K562 (cell line): Measurements from ENCODE around the gene EML3. TPM values are rescaled to one million over a fixed set of nuclear protein-coding genes. Genes with fewer than 3 reads are reported as not detected.

ENCODE experiments used
- ARID1B ChIP-seq: fragments of 450-650 bp; IDR thresholded peaks from 2 replicates; pipeline ENCODE4 v1.6.1; 2016; ENCODE audit warnings: antibody characterized with exemption, mild to moderate bottlenecking, inconsistent platforms
- BRF1 ChIP-seq: IDR thresholded peaks from 3 replicates; pipeline ENCODE4 v1.6.1; 2011; ENCODE audit warnings: borderline replicate concordance, mild to moderate bottlenecking; ENCODE audit not compliant: insufficient read length; ENCODE audit errors: extremely low read depth
- CBX8 ChIP-seq: fragments of 200-600 bp; sonication (generic); IDR thresholded peaks from 2 replicates; pipeline ENCODE4 v1.6.1; 2012; ENCODE audit warnings: borderline replicate concordance, mixed run types, low read depth, mild to moderate bottlenecking, moderate library complexity, mixed read lengths, low read length, control low read depth, inconsistent platforms; ENCODE audit not compliant: poor library complexity, severe bottlenecking; ENCODE audit errors: extremely low read depth
- CREB3L1 ChIP-seq: fragments of 450-650 bp; IDR thresholded peaks from 2 replicates; pipeline ENCODE4 v1.6.1; 2014; ENCODE audit warnings: low read depth, mild to moderate bottlenecking, moderate library complexity, borderline replicate concordance
- DPF2 ChIP-seq: fragments of 450-650 bp; IDR thresholded peaks from 2 replicates; pipeline ENCODE4 v1.6.1; 2016
- FOXJ3 ChIP-seq: sonication (generic); formaldehyde crosslinking; IDR thresholded peaks from 2 replicates; pipeline ENCODE4 v1.4.0; 2020; ENCODE audit warnings: mild to moderate bottlenecking, missing genetic modification reagents
- GATA2 ChIP-seq: sonication (generic); formaldehyde crosslinking; IDR thresholded peaks from 2 replicates; pipeline ENCODE4 v1.4.0; 2020; ENCODE audit warnings: mild to moderate bottlenecking, missing genetic modification reagents
- HOXB6 ChIP-seq: fragments of 250-450 bp; sonication (Bioruptor Pico); IDR thresholded peaks from 2 replicates; pipeline ENCODE4 v1.5.1; 2022; ENCODE audit warnings: mild to moderate bottlenecking, borderline replicate concordance
- NFYB ChIP-seq: IDR thresholded peaks from 2 replicates; pipeline ENCODE4 v1.6.1; 2011; ENCODE audit warnings: mild to moderate bottlenecking, moderate library complexity; ENCODE audit not compliant: insufficient read length; ENCODE audit errors: extremely low read depth
- NR2C1 ChIP-seq, 2 experiments: fragments of 450-650 bp; IDR thresholded peaks; 2 replicates each; pipeline ENCODE4 v1.6.1; 2017; ENCODE audit warnings: mild to moderate bottlenecking in 2 of 2, antibody characterized with exemption in 1 of 2, inconsistent platforms in 1 of 2, missing compliant biosample characterization in 1 of 2, missing genetic modification characterization in 1 of 2
- NR2C2 ChIP-seq, 2 experiments: fragments of 200-800 bp in 1 of 2; sonication (Bioruptor generic) in 1 of 2; sonication (generic) in 1 of 2; formaldehyde crosslinking in 1 of 2; IDR thresholded peaks; 2 replicates each; pipeline versions ENCODE4 v1.6.1 to v1.8.0; 2016 to 2022; ENCODE audit warnings: mild to moderate bottlenecking in 1 of 2, missing compliant biosample characterization in 1 of 2, missing genetic modification characterization in 1 of 2, missing genetic modification reagents in 1 of 2
- NUFIP1 ChIP-seq: fragments of 450-650 bp; IDR thresholded peaks from 2 replicates; pipeline ENCODE4 v1.6.1; 2018; ENCODE audit not compliant: partially characterized antibody
- PHTF2 ChIP-seq: fragments of 250-450 bp; sonication (Bioruptor Pico); IDR thresholded peaks from 2 replicates; pipeline ENCODE4 v1.5.0; 2021; ENCODE audit warnings: mild to moderate bottlenecking
- POLR2AphosphoS5 ChIP-seq: IDR thresholded peaks from 2 replicates; pipeline ENCODE4 v1.6.1; 2011; ENCODE audit warnings: mild to moderate bottlenecking, low read depth, low read length, moderate library complexity; ENCODE audit not compliant: control insufficient read depth, insufficient read depth
- PRPF4 ChIP-seq: fragments of 200-400 bp; formaldehyde crosslinking; IDR thresholded peaks from one replicate; pipeline ENCODE4 v1.6.1; 2017; ENCODE audit warnings: low read length, low read depth, mild to moderate bottlenecking; ENCODE audit not compliant: insufficient read depth, poor library complexity, severe bottlenecking
- SOX6 ChIP-seq: fragments of 450-650 bp; IDR thresholded peaks from 2 replicates; pipeline ENCODE4 v1.6.1; 2014; ENCODE audit warnings: mild to moderate bottlenecking
- TEAD1 ChIP-seq, 2 experiments: fragments of 450-650 bp in 1 of 2; sonication (generic) in 1 of 2; formaldehyde crosslinking; IDR thresholded peaks; 2 replicates each; pipeline versions ENCODE4 v1.4.0 to v1.8.0; 2020 to 2022; ENCODE audit warnings: mild to moderate bottlenecking in 2 of 2, missing genetic modification reagents in 1 of 2
- ZBTB12 ChIP-seq: fragments of 250-450 bp; sonication (Bioruptor Pico); IDR thresholded peaks from 2 replicates; pipeline ENCODE4 v1.4.0; 2020
- ZNF324 ChIP-seq: fragments of 250-450 bp; sonication (Bioruptor Pico); IDR thresholded peaks from 2 replicates; pipeline ENCODE4 v1.4.0; 2020; ENCODE audit warnings: mild to moderate bottlenecking
- ZNF592 ChIP-seq: fragments of 450-650 bp; IDR thresholded peaks from 2 replicates; pipeline ENCODE4 v1.6.1; 2017; ENCODE audit warnings: antibody characterized with exemption, mild to moderate bottlenecking
- ZNF830 ChIP-seq: fragments of 250-450 bp; sonication (Bioruptor Pico); IDR thresholded peaks from 2 replicates; pipeline ENCODE4 v1.5.0; 2021; ENCODE audit warnings: mild to moderate bottlenecking
- polyA plus RNA-seq, 8 experiments: library from polyadenylated mRNA; depleted of rRNA in 4 of 8; stranded (reverse) in 5 of 8; unstranded in 3 of 8; fragments of >200 nt; fragmentation: Nextera tagmentation in 2 of 8; fragmentation: Illumina TruSeq in 1 of 8; extraction: Ambion mirVana in 2 of 8; extraction: Trizol in 1 of 8; gene quantifications; 2 replicates each; pipeline versions ENCODE4 v1.2.1 to v1.2.3, GENCODE V29; 2011 to 2014; ENCODE audit warnings: inconsistent platforms in 1 of 8, missing spikeins in 1 of 8
- total RNA-seq, 7 experiments: library from RNA; depleted of rRNA in 6 of 7; stranded (reverse); fragments of >200 nt in 6 of 7; fragmentation: Illumina TruSeq in 2 of 7; extraction: Trizol in 2 of 7; gene quantifications; 2 replicates each; pipeline versions ENCODE4 v1.2.1 to v1.2.3, GENCODE V29; 2011 to 2021; ENCODE audit warnings: low replicate concordance in 1 of 7

EML3 gene
- total and polyA plus RNA-seq, 9 of the 15 experiments (the other 6 are each of a cell fraction or from before 2014, with no cell fraction given) = 0.32 to 90.5 (median 26.4) TPM

- TF ChIP-seq ZNF592 (no peak), FOXJ3 (no peak), PHTF2 (CRISPR knock-in tag) (no peak), NR2C1 (IDR thresholded peaks at IDR 0.05) (no peak), NR2C1 (tag; IDR thresholded peaks at IDR 0.05) (no peak), NR2C2 (CRISPR knock-in tag; IDR thresholded peaks at IDR 0.05) (no peak), NR2C2 (tag; IDR thresholded peaks at IDR 0.05) (no peak), BRF1 (no peak), NFYB (no peak), ARID1B (0 out of 2 replicates have a peak, but pooled peaks have one; percentile 28), POLR2AphosphoS5 (no peak), DPF2 (peak; percentile 70), ZNF830 (CRISPR knock-in tag) (no peak), ZNF324 (CRISPR knock-in tag) (no peak), SOX6 (no peak), HOXB6 (CRISPR knock-in tag) (no peak), NUFIP1 (no peak), GATA2 (CRISPR knock-in tag) (no peak), CREB3L1 (0 out of 2 replicates have a peak, but pooled peaks have one; percentile 15), ZBTB12 (CRISPR knock-in tag) (no peak), CBX8 (no peak), TEAD1 (CRISPR knock-in tag; IDR thresholded peaks at IDR 0.05) (peak in 1 of 2 experiments; percentile 79; a peak in 2 of 4 replicates), PRPF4 (no peak)
Observed at GRCh38 chr11:62611705-62612365, 740 bp downstream of the EML3 start (continued).
